Measurements from ENCODE around the gene DNAJB6. TPM values are rescaled to one million over a fixed set of nuclear protein-coding genes. Genes with fewer than 3 reads are reported as not detected.

DNAJB6 gene
- total RNA-seq, 2 experiments from 2014 or later, result 85.9 to 97.1 TPM

- peaks cover 14% of the 10 kb centered on the region for H3K4me1 Mint-ChIP-seq
- H3K27me3 Mint-ChIP-seq, result no peaks in the 10 kb centered on the region
- CTCF ChIA-PET, result no interaction called here
- DNase-seq, result peak; percentile 39
- POLR2A ChIA-PET, result interaction anchor here (1.3 kb wide), 1 partner anchor 11 kb away, joined by 3 read pairs; no protein-coding TSS in a partner anchor
- H3K27ac Mint-ChIP-seq, result no peak overlapping the region
- no peaks in the 10 kb centered on the region for H3K9me3 Mint-ChIP-seq
- no peak overlapping the region for H3K4me3 Mint-ChIP-seq
- peaks cover 27% of the 10 kb centered on the region for H3K36me3 Mint-ChIP-seq (ENCODE audit: low read depth)
Observed at GRCh38 chr7:157404845-157405481, 68.2 kb downstream of the DNAJB6 start.

GRCh38 chr7:157405501-157405900 is 68.7 kb downstream of the DNAJB6 start:
- no peak for DNase-seq
- H3K4me3 Mint-ChIP-seq, result no peak overlapping the region
- POLR2A ChIA-PET, result interaction anchor here (1.3 kb wide), 1 partner anchor 11 kb away, joined by 3 read pairs; no protein-coding TSS in a partner anchor
- H3K36me3 Mint-ChIP-seq (ENCODE audit: low read depth), result peaks cover 24% of the 10 kb centered on the region
- H3K9me3 Mint-ChIP-seq, result no peaks in the 10 kb centered on the region
- CTCF ChIA-PET, result interaction anchor here (1.1 kb wide), 1 partner anchor 19 kb away, joined by 4 read pairs; no protein-coding TSS in a partner anchor
- no peaks in the 10 kb centered on the region for H3K27me3 Mint-ChIP-seq
- no peak overlapping the region for H3K27ac Mint-ChIP-seq
- peaks cover 16% of the 10 kb centered on the region for H3K4me1 Mint-ChIP-seq

GRCh38 chr7:157405914-157406810 is 69.4 kb downstream of the DNAJB6 start:
- Mint-ChIP-seq H3K27me3 (no peaks in the 10 kb centered on the region), H3K36me3 (ENCODE audit: low read depth) (peaks cover 18% of the 10 kb centered on the region), H3K27ac (no peak overlapping the region), H3K4me1 (peaks cover 19% of the 10 kb centered on the region), H3K4me3 (no peak overlapping the region), H3K9me3 (no peaks in the 10 kb centered on the region)
- CTCF ChIA-PET, result interaction anchor here (1.1 kb wide), 1 partner anchor 19 kb away, joined by 4 read pairs; no protein-coding TSS in a partner anchor
- POLR2A ChIA-PET, result interaction anchor here (0.6 to 1.7 kb wide), 3 partner anchors 11 to 513 kb away, joined by 3 to 4 read pairs (median 3); partner anchors contain the start of gene LMBR1
- no peak for DNase-seq

GRCh38 chr7:157406971-157407370 is 70.2 kb downstream of the DNAJB6 start:
- no peaks in the 10 kb centered on the region for H3K9me3 Mint-ChIP-seq
- ChIA-PET POLR2A (interaction anchor here (1.7 kb wide), 1 partner anchor 12 kb away, joined by 4 read pairs; no protein-coding TSS in a partner anchor), CTCF (no interaction called here)
- peaks cover 26% of the 10 kb centered on the region for H3K4me1 Mint-ChIP-seq
- H3K27me3 Mint-ChIP-seq, result no peaks in the 10 kb centered on the region
- no peak overlapping the region for H3K27ac Mint-ChIP-seq
- no peak overlapping the region for H3K4me3 Mint-ChIP-seq
- no peak for DNase-seq
- peaks cover 16% of the 10 kb centered on the region for H3K36me3 Mint-ChIP-seq (ENCODE audit: low read depth)

GRCh38 chr7:157407512-157408257 is 70.9 kb downstream of the DNAJB6 start:
- H3K27me3 Mint-ChIP-seq, result no peaks in the 10 kb centered on the region
- DNase-seq, result no peak
- H3K9me3 Mint-ChIP-seq, result no peaks in the 10 kb centered on the region
- ChIA-PET CTCF (no interaction called here), POLR2A (interaction anchor here (1.7 kb wide), 1 partner anchor 13 kb away, joined by 4 read pairs; no protein-coding TSS in a partner anchor)
- no peak overlapping the region for H3K4me3 Mint-ChIP-seq
- H3K36me3 Mint-ChIP-seq (ENCODE audit: low read depth), result peaks cover 16% of the 10 kb centered on the region
- H3K27ac Mint-ChIP-seq, result no peak overlapping the region
- H3K4me1 Mint-ChIP-seq, result peaks cover 32% of the 10 kb centered on the region

- Mint-ChIP-seq H3K9me3 (no peaks in the 10 kb centered on the region), H3K4me3 (no peak overlapping the region), H3K4me1 (peaks cover 32% of the 10 kb centered on the region), H3K27ac (no peak overlapping the region), H3K27me3 (no peaks in the 10 kb centered on the region), H3K36me3 (ENCODE audit: low read depth) (peaks cover 16% of the 10 kb centered on the region)
- DNase-seq, result no peak
- CTCF ChIA-PET, result no interaction called here
- POLR2A ChIA-PET, result no interaction called here
Observed at GRCh38 chr7:157408258-157409101, 71.7 kb downstream of the DNAJB6 start.

- H3K9me3 Mint-ChIP-seq, result no peaks in the 10 kb centered on the region
- peaks cover 32% of the 10 kb centered on the region for H3K4me1 Mint-ChIP-seq
- CTCF ChIA-PET, result no interaction called here
- POLR2A ChIA-PET, result no interaction called here
- H3K4me3 Mint-ChIP-seq, result no peak overlapping the region
- peaks cover 16% of the 10 kb centered on the region for H3K36me3 Mint-ChIP-seq (ENCODE audit: low read depth)
- H3K27ac Mint-ChIP-seq, result no peak overlapping the region
- no peaks in the 10 kb centered on the region for H3K27me3 Mint-ChIP-seq
- no peak for DNase-seq
Observed at GRCh38 chr7:157409149-157409752, 72.4 kb downstream of the DNAJB6 start.

GRCh38 chr7:157409753-157410727 is 73.2 kb downstream of the DNAJB6 start:
- Mint-ChIP-seq H3K4me1 (peaks cover 31% of the 10 kb centered on the region), H3K27me3 (no peaks in the 10 kb centered on the region), H3K36me3 (ENCODE audit: low read depth) (peaks cover 16% of the 10 kb centered on the region), H3K9me3 (no peaks in the 10 kb centered on the region), H3K27ac (no peak overlapping the region), H3K4me3 (no peak overlapping the region)
- DNase-seq, result no peak
- POLR2A ChIA-PET, result no interaction called here
- CTCF ChIA-PET, result no interaction called here

GRCh38 chr7:157410831-157411556 is 74.2 kb downstream of the DNAJB6 start:
- Mint-ChIP-seq H3K36me3 (ENCODE audit: low read depth) (peaks cover 22% of the 10 kb centered on the region), H3K4me3 (no peak overlapping the region), H3K27me3 (no peaks in the 10 kb centered on the region), H3K4me1 (peaks cover 28% of the 10 kb centered on the region), H3K9me3 (no peaks in the 10 kb centered on the region), H3K27ac (peak overlapping the region; percentile 94)
- ChIA-PET POLR2A (no interaction called here), CTCF (no interaction called here)
- no peak for DNase-seq

GRCh38 chr7:157411580-157411979 is 74.8 kb downstream of the DNAJB6 start:
- Mint-ChIP-seq H3K27me3 (no peaks in the 10 kb centered on the region), H3K4me1 (peaks cover 28% of the 10 kb centered on the region), H3K27ac (peak overlapping the region; percentile 94), H3K9me3 (no peaks in the 10 kb centered on the region), H3K4me3 (peak overlapping the region; percentile 28), H3K36me3 (ENCODE audit: low read depth) (peaks cover 25% of the 10 kb centered on the region)
- POLR2A ChIA-PET, result no interaction called here
- CTCF ChIA-PET, result no interaction called here
- DNase-seq, result peak; percentile 71

- CTCF ChIA-PET, result no interaction called here
Observed at GRCh38 chr7:157412021-157412443, 75.2 kb downstream of the DNAJB6 start.

More at GRCh38 chr7:157412021-157412443, 75.2 kb downstream of the DNAJB6 start:
- DNase-seq, result peak; percentile 72
- no peaks in the 10 kb centered on the region for H3K9me3 Mint-ChIP-seq
- peak overlapping the region; percentile 94 for H3K27ac Mint-ChIP-seq
- peaks cover 28% of the 10 kb centered on the region for H3K4me1 Mint-ChIP-seq
- POLR2A ChIA-PET, result no interaction called here
- H3K27me3 Mint-ChIP-seq, result no peaks in the 10 kb centered on the region
- peaks cover 30% of the 10 kb centered on the region for H3K36me3 Mint-ChIP-seq (ENCODE audit: low read depth)
- H3K4me3 Mint-ChIP-seq, result peak overlapping the region; percentile 28
